ENCODE results near the gene SLC39A11.

SLC39A11 gene

DNA sequence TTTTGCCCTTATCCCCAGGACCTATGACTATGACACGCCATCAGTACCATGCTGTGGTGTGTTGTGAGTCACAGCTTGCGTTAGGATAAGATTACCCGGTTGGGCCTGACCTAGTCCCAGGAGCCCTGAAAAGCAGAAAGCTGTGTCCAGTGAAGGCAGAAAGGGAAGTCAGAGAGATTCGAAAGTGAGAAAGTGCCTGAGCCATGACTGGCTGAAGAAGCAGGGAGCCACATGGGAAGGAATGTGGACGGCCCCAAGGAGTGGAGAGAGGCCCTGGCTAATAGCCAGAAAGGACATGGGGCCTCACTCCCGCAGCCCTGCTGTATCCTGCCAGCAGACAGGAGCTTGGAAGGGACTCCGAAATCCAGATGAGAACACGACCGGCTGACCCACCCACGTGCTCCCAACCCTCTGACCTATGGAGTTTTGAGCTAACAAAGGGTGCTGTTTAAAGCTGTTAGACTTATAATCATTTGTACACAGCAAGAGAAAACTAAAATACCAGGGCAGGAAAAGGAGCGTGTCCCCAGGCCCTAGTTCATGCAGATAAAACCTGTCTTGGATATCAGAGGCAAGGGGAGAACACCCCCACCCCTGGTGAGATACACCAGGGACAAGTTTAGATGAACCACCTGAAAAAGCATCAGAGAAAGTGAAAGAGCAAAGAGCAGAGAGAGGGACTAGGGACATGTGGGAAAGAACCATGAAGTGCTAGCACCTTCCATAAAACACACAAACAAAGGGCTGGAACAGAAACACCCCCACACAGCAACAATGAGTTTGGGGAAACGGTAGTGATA, 115.3 kb downstream of the SLC39A11 start:
- DNase-seq (ENCODE audit: low spot score): no peak

DNA sequence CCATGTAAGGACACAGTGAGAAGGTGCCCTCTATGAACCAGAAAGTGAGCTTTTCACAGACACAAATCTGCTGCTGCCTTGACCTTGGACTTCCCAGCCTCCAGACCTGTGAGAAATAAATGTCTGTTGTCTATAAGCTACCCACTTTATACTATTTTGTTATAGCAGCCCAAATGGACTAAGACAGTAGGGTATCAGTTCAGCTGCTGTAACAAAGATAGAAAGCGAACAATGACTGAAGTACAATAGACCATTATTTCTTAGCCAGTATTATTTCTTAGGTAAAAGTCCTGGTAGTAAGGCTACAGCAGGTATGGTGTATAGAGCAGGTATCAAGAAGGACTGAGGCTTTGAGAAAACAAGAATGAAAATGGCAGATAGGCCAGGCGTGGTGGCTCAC, 117.0 kb downstream of the SLC39A11 start:
- no peak for DNase-seq (ENCODE audit: low spot score)

DNA sequence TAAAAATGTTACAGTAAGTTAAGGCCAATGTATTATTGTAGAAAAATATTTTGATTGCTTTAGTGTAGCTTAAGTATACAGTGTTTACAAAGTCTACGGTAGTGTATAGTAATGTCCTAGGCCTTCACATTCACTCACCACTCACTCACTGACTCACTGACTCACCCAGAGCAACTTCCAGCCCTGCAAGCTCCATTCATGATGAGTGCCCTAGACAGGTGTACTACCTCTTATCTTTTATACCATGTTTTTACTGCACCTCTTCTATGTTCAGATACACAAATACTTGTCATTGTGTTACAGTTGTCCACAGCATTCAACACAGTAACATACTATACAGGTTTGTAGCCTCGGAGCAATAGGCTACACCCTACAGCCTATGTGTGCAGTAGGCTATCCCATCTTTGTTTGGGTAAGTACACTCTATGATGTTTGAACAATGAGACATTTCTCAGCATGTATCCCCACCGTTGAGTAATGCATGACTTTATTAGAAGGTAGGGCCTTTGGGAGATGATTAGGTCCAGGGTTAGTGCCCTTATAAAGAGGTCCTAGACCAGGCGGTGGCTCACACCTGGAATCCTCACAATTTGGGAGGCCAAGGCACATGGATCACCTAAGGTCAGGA, 117.8 kb downstream of the SLC39A11 start:
- no peak for DNase-seq (ENCODE audit: low spot score)

DNA sequence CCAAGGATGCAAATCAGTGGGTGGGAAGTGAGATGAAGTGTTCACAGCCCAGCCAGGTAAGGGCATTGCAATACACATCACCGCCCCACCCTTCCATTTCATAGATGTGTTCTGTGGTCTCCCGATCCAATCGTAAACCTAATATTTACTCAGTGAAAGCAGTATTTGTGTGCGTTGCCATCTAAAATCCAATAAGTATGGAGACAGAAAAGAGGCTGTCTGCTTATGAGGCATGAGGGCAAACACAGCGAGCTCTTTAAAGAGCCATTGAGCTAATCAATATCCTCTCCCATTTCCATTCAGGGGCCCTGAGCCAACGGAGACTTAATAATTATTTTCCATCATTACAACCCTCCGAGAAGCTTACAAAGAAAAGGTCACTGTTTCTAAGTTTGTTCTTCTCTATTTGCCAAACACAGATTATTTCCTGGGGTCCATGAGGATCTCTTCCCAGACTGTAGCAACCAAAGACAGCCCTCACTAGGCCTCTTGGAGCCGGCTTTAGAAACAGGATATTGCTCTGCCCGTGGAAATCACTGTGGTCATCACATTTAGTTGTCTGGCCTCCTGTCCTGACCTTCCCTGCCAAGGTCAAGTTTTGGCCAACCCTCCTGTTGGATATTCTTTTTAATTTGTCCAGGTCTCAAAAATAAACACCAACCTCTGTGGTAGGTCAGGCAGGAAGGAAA, 120.1 kb downstream of the SLC39A11 start:
- DNase-seq (ENCODE audit: low spot score): no peak

DNA sequence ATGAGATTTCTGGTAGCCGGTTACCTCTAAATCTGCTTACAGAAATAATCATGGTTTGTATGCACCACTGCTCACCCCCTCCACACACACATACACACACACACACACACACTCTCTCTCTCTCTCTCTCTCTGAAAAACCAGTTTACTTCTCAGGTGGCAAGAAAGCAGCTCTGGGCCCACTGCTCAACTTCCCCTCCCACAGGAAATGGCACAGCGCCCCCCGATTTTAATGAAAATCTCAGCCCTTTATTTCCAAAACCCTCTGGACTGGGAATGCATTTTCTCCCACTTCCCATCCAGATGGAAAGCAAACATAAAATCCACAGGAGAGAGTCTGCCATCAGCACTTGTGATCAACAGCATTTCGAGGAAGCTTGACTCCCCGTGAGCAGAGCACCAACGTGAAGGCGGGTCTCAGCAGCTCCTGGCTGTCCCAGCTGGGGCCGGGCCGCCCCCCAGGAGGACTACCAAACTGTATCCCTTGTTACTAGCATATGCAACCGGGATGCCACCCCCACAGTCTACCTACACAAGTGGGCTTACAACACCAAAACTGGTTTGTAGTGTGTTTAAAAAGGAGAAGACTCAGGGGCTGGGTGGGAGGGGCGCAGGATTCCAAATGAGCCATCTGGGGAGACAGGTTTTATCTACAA, 121.1 kb downstream of the SLC39A11 start:
- no peak for DNase-seq (ENCODE audit: low spot score)

DNA sequence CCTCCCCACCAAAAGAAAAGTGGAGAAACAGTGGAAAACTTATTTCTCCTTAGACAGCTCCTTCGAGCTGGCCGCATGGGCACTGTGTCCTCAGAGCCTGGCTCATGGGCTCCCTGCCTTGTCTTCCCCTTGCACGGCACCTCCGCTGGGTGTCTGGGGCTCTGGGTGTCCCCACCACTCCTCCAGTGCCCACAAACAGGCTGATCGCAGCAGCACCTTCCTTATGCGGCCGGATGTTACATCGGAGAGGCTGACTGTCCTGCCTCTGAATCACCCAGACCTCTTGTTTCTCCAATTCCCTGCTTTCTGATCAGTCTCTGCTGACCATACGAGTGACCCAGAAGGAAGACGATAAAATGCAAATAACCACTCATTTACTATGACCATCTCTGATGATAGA, 121.7 kb downstream of the SLC39A11 start:
- no peak for DNase-seq (ENCODE audit: low spot score)

DNA sequence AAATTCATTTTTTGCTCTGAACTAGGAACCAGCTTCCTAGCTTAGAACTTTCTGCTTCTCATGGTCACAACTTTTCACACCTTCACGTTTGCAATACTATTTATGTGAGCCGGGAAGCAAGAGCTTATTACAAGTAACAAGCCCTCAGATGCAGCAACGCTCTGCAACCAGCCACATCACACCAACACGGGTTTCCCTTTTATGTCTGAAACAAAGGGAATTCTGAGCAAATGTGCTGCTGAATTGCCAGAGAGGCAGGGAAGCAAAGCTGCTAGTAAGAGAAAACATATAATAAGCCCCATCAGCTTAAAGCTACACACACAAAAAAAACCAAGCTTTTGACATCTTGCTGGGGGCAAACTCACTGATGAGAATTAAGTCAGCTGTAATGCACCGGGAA, 122.2 kb downstream of the SLC39A11 start:
- DNase-seq (ENCODE audit: low spot score): no peak

DNA sequence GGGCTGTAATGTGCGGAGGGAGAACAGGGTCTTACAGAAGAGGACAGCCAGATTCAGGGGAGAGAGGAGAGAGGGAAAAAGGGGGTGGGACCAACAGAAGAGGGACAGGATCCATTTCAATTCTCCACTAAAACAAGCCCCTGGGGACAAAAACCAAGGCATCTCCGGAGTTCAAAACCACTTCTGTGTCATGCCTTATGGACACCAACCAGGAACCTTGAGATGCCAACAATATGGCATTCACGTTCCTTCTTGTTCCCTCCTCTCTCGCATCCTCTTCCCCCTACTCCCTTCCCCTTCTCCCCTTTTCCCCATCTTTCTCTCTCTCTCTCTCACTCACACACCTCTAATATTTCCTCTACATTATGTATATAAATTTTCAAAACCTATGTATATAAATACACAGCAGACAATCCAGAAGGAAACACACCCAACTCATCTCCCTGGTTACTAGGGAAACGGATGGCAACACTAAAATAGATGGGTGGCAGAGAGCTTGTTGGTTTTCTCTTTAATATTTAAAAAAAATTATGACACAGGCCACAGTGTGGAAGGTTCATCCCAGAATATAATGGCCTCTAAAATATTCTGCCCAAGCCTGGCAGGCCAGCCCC, 123.1 kb downstream of the SLC39A11 start:
- DNase-seq (ENCODE audit: low spot score): no peak

DNA sequence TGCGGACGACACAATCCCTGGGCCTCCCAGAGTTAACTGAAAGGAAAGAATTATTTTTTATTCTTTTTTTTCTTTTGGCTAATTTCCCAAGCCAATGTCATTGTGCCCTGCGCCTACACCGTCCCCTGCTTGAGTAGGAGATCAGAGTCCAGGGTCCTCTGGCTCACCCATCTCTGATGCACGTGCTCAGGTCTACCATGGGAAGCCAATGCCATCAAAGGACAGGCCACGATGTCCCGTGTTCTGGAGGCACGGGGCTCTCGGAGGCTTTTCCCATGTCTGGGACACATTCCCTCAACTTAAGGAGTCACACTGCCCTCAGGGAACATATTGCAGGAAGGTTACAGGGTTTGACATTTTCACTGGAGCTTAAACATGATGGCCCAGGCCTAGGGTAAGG, 123.7 kb downstream of the SLC39A11 start:
- no peak for DNase-seq (ENCODE audit: low spot score)

DNA sequence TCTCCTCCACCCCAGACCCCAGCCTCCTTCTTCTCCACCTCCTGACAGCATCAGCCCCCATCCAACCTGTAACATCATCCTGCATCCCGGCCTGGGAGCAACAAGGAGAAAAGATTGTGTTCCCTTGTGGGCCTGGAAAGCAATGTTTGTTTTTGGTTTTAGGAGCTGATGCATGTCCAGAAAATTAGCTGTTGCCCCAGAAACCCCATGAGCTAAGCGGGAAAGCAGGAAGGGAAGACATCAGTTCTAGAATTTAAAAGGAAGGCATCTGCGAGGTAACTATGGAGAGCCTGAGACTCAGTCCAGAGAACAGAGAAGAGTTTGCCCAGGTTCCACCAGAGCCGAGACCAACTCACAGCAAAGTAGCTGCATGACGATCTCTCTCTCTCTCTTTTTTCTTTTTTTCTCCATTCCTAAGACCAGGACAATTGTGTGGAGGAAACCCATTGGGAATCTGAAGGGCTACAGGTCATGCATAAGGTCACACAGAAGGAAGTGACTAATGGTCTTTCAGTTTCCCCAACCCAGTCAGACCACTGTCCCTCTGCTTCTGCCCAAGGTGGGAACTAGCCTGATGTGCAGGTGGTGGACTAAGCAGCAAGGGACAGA, 124.4 kb downstream of the SLC39A11 start:
- DNase-seq (ENCODE audit: low spot score): no peak

DNA sequence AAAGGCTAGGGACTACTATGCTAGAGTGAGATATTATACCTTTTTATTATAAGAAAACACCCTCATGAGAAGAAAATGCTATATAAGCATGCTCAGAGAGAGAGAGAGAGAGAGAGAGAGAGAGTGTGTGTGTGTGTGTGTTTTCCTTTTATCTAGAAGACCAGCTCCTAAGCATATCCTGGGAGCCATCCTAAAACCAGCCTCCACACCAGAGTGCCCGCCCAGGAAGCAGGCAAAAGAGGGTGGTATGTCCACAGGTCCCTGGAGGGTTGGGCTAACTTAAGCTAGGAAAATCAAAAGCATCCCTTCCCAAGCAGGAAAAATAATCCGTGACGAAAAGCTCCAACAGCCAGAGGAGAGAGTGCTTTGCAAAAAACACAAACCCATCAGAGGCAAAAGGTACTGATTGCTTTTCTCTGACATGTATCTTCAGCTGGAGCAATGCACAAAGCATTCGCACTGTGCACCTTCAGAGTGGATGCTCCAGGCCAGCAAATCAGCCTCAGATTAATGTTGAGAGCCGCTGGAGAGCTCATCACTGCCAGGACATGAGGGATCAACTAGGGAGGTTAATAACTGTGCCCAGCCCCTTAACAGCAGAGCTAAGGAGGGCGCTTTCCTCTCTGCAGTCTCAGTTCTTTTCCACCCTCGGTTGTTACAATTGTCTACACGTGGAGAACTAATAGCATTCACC, 125.1 kb downstream of the SLC39A11 start:
- DNase-seq (ENCODE audit: low spot score): no peak

DNA sequence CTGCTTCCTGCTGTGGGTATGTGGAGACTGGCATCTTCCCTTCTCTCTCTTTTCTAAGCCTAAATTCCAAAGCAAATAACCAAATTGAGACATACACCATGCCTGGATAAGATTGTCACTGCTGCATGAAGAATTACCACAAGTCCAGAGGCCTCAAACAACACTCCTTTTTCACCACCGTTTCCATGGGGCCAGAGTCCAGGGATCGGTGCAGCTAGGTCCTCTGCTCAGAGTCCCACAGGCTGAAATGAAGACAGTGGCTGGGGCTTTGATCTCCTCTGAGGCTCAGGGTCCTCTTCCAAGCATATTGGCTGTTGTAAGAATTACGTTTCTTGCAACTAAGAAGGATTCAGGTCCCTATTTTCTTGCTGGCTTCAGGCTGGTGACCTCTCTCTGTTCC, 130.4 kb downstream of the SLC39A11 start:
- no peak for DNase-seq (ENCODE audit: low spot score)

DNA sequence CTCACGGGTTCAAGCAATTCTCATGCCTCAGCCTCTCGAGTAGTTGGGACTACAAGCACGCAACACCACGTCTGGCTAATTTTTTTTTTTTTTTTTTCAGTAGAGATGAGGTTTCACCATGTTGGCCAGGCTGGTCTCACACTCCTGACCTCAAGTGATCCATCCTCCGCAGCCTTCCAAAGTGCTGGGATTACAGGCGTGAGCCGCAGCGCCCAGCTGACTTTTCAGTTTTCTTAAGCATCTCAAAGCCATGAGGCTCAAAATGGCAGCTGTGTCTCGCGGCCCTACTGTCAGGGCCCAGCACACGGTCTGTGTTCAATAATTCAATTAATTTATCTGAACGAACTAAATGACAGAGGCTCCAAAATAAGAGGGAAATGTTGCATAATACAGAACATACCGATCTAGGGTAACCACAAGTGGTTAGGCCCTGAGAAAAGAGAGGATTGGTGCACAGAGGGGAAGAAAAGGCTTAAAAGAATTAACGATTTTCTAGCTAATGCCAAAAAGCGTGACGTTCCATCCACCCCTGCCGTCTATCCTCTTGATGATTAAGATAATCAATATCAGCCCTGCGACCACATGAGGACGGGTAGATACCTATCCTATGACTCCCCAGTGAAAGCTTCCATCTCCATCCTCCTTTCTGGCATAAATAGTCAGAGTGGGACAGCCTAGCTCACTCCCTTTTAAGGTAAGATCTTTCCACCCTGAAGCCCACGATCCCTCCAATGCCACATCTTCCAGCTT, 136.9 kb downstream of the SLC39A11 start:
- no peak for DNase-seq (ENCODE audit: low spot score)

DNA sequence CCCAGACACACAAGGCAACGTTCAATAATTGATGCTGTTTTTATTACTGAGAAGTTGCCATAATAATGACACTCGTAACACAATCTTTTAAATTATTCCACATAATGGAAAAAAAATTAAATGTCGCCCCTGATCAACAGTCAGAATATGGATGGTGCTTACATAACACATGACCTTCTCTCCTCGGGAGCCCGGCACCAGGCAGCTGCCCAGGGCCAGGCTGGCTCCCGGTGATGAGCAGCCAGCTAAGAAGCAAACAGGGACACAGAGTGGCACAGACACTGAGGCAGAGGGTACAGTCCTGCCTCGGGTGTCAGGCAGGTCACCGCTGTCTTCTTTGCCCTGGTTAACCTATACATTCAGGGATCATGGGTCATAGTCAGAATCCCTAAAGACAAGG, 137.9 kb downstream of the SLC39A11 start:
- DNase-seq (ENCODE audit: low spot score): no peak

DNA sequence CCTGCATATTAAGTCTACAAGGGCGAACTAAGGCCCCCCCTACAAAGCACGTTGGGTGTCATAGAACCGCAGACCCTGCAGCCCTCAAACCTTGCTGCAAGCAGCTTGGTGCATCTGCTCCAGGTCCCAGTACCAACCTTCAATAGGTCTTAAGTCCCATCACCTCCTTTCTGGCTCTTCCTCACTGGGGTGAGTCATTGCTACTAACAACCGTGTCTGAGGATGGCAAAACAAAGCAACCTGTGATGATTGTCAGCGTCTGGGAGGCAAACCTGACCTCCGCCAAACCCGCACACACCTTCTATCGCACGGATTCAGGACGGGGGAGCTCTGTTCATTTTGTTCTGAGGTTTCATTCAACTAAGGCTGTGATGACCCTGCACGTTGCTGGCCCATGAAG, 138.9 kb downstream of the SLC39A11 start:
- no peak for DNase-seq (ENCODE audit: low spot score)

DNA sequence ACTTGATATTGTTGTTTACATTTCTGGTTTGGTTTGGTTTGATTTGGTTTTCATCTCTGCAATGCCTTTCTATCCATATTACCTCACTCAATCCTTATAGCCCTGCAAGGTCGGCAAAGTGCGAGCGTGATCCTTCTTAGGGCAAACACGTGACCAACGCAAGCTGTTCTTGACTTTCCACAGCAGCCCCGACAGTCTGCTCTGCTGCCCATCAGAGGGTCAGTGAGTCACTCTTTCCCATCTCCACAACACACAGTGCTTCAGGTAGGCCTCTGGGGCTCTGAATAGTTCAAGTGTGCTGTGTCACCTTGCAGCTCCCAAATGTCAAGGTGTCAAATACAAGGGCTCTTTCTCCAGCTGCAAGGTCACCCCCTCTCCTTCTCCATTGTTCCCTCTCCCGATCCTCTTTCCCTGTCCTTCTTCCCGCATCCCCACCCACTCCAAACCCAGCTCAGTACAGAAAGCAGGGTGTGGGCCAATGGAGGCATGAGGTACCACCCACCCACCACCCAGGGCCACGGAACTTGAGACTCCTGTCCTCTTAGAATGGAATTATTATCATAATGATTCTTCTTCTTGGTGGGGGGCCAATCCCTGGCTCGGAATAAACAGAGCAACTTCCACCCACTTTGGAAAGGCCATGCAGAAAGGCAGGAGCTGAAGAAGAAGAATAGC, 139.7 kb downstream of the SLC39A11 start:
- DNase-seq (ENCODE audit: low spot score): no peak

DNA sequence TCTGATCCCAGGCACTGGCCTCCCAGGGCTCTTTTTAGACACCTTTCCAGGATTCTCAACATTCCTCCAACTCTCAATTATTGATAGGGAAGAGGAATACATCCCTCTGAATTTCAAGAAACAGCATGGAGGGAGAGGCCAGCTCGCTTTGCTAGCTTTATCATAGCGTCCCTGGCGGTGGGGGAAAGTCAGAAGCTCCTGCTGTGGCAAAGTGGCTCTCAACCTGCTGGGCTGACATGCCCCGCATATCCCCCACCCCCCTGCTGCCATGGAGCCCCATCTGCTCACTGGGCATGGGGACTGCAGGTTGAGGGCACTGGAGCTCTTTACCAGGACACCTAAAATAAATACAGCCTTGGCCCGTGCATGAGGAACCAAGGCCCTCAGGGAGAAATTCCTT, 140.3 kb downstream of the SLC39A11 start:
- no peak for DNase-seq (ENCODE audit: low spot score)

DNA sequence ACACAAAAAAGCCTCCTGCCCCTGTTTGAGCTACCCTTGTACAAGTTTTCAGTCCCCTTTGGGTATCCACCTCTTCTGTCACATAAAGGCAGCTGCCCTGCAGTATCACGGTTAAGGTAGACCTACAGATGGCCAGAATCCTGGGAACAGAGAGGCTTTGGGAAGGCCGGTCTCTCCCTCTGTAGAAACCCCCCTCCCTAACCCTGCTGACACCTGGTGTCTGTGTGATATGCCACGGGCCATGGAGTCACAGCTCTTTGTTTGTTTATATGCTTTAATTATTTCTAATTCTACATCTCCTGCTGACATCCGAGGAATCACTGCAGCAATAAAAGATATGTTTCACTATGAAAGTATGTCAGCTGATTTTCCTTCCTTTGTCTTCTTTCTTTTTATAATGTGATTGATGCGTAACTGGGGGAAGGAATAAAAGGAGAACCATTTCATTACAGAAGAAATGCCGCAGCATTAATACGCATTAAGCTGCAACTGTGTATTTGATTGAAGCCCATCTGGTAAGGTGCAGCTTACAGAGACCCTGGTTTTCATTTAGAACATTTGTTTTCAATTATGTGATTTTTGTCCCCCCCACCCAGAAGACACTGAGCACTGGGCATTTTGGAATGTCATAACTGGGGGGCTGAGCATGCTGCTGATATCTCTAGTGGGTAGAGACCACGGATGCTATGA, 142.1 kb downstream of the SLC39A11 start:
- peak; percentile 42 for DNase-seq (ENCODE audit: low spot score)

DNA sequence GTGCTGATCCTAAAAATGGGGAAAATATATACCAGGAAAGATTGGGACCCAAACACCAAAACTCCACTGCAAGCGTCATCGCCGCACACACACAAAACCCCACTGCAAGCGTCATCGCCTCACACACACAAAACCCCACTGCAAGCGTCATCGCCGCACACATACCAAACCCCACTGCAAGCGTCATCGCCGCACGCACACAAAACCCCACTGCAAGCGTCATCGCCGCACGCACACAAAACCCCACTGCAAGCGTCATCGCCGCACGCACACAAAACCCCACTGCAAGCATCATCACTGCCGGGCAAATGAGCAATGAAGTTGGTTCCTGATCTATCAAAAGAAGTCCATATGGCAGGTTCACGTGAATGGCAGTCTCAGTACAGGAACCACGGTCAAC, 144.4 kb downstream of the SLC39A11 start:
- no peak for DNase-seq (ENCODE audit: low spot score)
